Psoas muscle (tissue), 8 donors: ENCODE results near the gene GTPBP1. TPM values are rescaled to one million over a fixed set of nuclear protein-coding genes. Genes with fewer than 3 reads are reported as not detected.

Experiments used
- ATAC-seq, 4 donors: fragments of 200-7000 bp; cut with Tn5 transposase; one replicate each; pipeline ENCODE4 v1.9.1; 2020; ENCODE audit warnings: moderate library complexity in 3 of 4, mild to moderate bottlenecking in 2 of 4
- DNase-seq, 2 donors: peaks; one replicate each; pipeline ENCODE4 v3.0.0-alpha.2; 2020
- H3K27ac ChIP-seq: fragments of 200-600 bp; one replicate; pipeline ENCODE4 v1.8.0; 2022
- H3K27me3 ChIP-seq, 3 donors: fragments of 200-600 bp in 1 of 3; one replicate each; pipeline versions ENCODE4 v1.6.1 to v1.8.0; 2013 to 2022; ENCODE audit warnings: low read length in 2 of 3, mild to moderate bottlenecking in 2 of 3, moderate library complexity in 1 of 3; ENCODE audit not compliant: insufficient read depth in 3 of 3
- H3K36me3 ChIP-seq, 2 donors: fragments of 200-600 bp in 1 of 2; one replicate each; pipeline versions ENCODE4 v1.6.1 to v1.8.0; 2013 to 2022; ENCODE audit warnings: low read depth in 1 of 2, mild to moderate bottlenecking in 1 of 2, moderate library complexity in 1 of 2; ENCODE audit not compliant: insufficient read depth in 1 of 2
- H3K4me1 ChIP-seq: fragments of 200-600 bp; one replicate; pipeline ENCODE4 v1.8.0; 2022
- H3K4me3 ChIP-seq: fragments of 200-600 bp; one replicate; pipeline ENCODE4 v1.8.0; 2022; ENCODE audit warnings: mild to moderate bottlenecking
- H3K9me3 ChIP-seq: fragments of 200-600 bp; one replicate; pipeline ENCODE4 v1.8.0; 2022
- WGBS, 3 donors: extraction: QIAGEN DNeasy Blood & Tissue Kit; methylation state at CpG; one replicate each; pipeline versions ENCODE4 v1.1.6 to v1.1.7; 2013; 5-methylcytosine and 5-hydroxymethylcytosine counted together
- intact Hi-C, 2 donors: fragments of 100-400 bp; cut with DNase I; formaldehyde crosslinking; loops; one replicate each; pipeline versions ENCODE4 v1.11.0 to v1.14.2; 2022
- polyA plus RNA-seq, 3 donors: library from polyadenylated mRNA; stranded (reverse); fragments of 200-250 nt; gene quantifications; one replicate each; pipeline ENCODE4 v1.2.3, GENCODE V29; 2013
- total RNA-seq, 4 donors: library from RNA; stranded (reverse); fragmentation: NEBNext Ultra II Directional in 2 of 4; extraction: Animal tissue kit (Norgen Biotek cat#: 25700) in 2 of 4; gene quantifications; one replicate each; pipeline versions ENCODE4 v1.2.1 to v1.2.4, GENCODE V29; 2021 to 2023
- TF ChIP-seq, protein P1 (sequence below): fragments of 200-600 bp; IDR thresholded peaks from one replicate; pipeline ENCODE4 v1.8.0; 2022; ENCODE audit warnings: antibody characterized with exemption
- donor health status: healthy with polysubstance abuse.
- donor health status: DM: no; HTN: no; CAD: no; lungs with moderate emphysema.
- donor health status: Bipolar disorder and iron deficiency.
- donor health status: healthy.
- donor health status: DM: yes; HTN: yes; CAD: no.
- donor health status: DM: no; HTN: no; CAD: no.
- donor health status: DM: no; HTN: no; CAD: no.
- donor health status: DM: yes; HTN: yes; CAD: no.

The GTPBP1 gene
- total and polyA plus RNA-seq, 7 donors = 16.4 to 46.1 (median 24.3) TPM

DNA sequence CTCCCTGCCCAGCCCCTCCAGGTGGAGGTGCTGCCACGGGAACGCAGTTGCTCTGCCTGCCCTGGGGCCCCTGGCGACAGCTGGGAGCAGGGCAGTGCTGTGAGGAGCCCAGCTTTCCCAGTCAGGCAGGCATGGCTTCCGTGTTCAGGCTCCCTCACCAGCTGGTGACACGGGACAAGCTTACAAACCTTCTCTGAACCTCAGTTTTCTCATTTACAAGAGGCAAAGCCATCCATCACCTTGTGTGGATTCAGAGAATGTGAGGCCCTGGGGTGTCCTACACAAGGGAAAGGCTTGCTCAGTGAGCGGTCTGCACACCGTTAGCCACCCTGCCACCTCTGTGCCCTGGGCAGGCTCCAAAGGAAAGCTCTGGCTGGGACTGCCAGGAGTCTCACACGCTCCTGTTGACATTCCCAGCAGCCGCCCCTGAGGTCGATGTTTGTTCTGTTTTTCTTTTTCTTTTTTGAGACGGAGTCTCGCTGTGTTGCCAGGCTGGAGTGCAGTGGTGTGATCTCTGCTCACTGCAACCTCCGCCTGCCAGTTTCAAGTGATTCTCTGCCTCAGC is 26.6 kb downstream of the GTPBP1 start:
- Histone ChIP-seq H3K4me3 (no peak overlapping the region), H3K27me3 (no peaks in the 10 kb centered on the region), H3K27ac (peak overlapping the region; percentile 79), H3K36me3 (peaks cover 3 to 76% of the 10 kb centered on the region in 2 donors), H3K9me3 (no peaks in the 10 kb centered on the region), H3K4me1 (peaks cover 41% of the 10 kb centered on the region)
- TF ChIP-seq, protein P1, sequence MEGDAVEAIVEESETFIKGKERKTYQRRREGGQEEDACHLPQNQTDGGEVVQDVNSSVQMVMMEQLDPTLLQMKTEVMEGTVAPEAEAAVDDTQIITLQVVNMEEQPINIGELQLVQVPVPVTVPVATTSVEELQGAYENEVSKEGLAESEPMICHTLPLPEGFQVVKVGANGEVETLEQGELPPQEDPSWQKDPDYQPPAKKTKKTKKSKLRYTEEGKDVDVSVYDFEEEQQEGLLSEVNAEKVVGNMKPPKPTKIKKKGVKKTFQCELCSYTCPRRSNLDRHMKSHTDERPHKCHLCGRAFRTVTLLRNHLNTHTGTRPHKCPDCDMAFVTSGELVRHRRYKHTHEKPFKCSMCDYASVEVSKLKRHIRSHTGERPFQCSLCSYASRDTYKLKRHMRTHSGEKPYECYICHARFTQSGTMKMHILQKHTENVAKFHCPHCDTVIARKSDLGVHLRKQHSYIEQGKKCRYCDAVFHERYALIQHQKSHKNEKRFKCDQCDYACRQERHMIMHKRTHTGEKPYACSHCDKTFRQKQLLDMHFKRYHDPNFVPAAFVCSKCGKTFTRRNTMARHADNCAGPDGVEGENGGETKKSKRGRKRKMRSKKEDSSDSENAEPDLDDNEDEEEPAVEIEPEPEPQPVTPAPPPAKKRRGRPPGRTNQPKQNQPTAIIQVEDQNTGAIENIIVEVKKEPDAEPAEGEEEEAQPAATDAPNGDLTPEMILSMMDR = no peak
- ATAC-seq (peak in 1 of 4 donors; percentile 14), DNase-seq (peak in 1 of 2 donors; percentile 63)
- intact Hi-C loops = no loop called here
- 27 to 52% (median 37%) methylated on average over 13 of the region's 13 CpGs for WGBS, 3 donors

DNA sequence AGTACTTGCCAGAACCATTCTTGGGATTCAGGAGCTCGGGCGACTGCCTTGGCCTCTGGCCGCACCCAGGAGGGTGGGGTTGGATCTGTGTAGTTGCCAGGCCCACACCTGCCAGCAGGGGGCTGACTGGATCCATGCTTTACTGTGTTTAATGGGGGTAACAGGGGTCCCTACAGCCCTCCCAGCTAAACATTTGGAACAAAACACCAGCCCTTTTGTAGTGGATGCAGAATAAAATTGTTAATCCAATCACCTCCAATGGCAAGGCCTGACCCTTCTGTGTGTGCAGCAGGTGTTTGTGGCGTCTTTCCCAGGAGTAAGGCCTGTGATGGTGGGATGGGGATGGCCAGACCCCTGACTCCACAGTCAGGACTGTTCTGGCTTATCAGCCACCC is 27.6 kb downstream of the GTPBP1 start:
- DNase-seq (peak; percentile 60 to 75), ATAC-seq (peak; percentile 38 to 62 (median 52))
- Histone ChIP-seq H3K36me3 (peaks cover 5 to 76% of the 10 kb centered on the region in 2 donors), H3K27ac (peak overlapping the region; percentile 79), H3K4me1 (peaks cover 41% of the 10 kb centered on the region), H3K4me3 (no peak overlapping the region), H3K27me3 (no peaks in the 10 kb centered on the region), H3K9me3 (no peaks in the 10 kb centered on the region)
- intact Hi-C loops = no loop called here
- WGBS, 3 donors = 13 to 27% (median 22%) methylated on average over 4 of the region's 4 CpGs
- TF ChIP-seq, protein P1 = peak; percentile 57

- 21 to 37% (median 24%) methylated on average over 8 of the region's 8 CpGs for WGBS, 3 donors
- Histone ChIP-seq H3K4me3 (no peak overlapping the region), H3K9me3 (no peaks in the 10 kb centered on the region), H3K27me3 (no peaks in the 10 kb centered on the region), H3K27ac (peak overlapping the region; percentile 79), H3K4me1 (peaks cover 41% of the 10 kb centered on the region), H3K36me3 (peaks cover 5 to 76% of the 10 kb centered on the region in 2 donors)
- DNase-seq = peak; percentile 82 to 94
- TF ChIP-seq, protein P1 = no peak
- intact Hi-C loops = loop anchor here in 1 of 2 donors (2.0 kb wide), 1 partner anchor 21 kb away; the partner anchor contains the start of gene SUN2
- ATAC-seq = peak; percentile 82 to 86 (median 84)
Measured at GRCh38 chr22:38733724-38734381, 28.1 kb downstream of the GTPBP1 start.

DNA sequence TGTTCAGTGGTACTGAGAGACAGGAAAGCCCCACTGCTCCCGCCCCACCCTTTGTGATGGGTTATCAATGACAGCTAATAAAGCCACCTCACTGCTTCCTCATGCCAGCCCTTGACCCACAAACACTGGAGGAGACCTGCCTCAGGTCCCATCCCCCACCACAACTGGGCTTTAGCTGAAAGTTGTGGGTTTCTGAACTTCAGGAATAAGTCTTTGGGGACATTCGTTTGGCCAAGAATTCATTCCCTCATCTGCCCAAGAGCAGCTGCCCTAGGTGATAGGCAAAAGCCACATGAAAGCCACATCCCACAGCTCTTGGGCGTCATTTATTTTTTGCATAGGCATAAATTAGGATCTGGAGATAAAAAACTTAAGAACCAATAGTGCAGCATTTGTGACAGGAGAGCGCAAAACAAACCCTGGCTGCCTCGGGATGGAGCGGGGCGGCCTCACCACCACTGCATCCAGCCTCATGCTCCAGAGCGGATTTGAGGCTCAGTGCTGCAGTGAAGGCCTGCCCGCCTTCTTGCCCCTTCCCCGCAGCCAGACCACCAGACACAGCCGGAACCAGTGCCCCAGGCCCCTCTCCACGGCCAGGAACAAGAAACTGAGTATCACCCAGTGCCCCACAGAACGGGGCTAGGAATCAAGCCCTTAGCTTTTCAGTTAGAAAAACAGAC is 28.8 kb downstream of the GTPBP1 start:
- Histone ChIP-seq H3K4me1 (peaks cover 44% of the 10 kb centered on the region), H3K27me3 (no peaks in the 10 kb centered on the region), H3K27ac (peak overlapping the region; percentile 79), H3K36me3 (peaks cover 5 to 76% of the 10 kb centered on the region in 2 donors), H3K4me3 (no peak overlapping the region), H3K9me3 (no peaks in the 10 kb centered on the region)
- intact Hi-C loops = loop anchor here in 1 of 2 donors (2.0 kb wide), 1 partner anchor 20 kb away; the partner anchor contains the start of gene SUN2
- 78 to 87% (median 87%) methylated on average over 13 of the region's 13 CpGs for WGBS, 3 donors
- no peak for ATAC-seq
- TF ChIP-seq, protein P1 = no peak
- DNase-seq = peak in 1 of 2 donors; percentile 37
